Activated T-cell treated with anti-CD3 and anti-CD28 coated beads, Interleukin-2, amount 50 U/mL, for 72 hours (primary cell): ENCODE measurements around the gene GAS2L2. TPM values are rescaled to one million over a fixed set of nuclear protein-coding genes. Genes with fewer than 3 reads are reported as not detected.

Experiments
- ATAC-seq, 2 donors: fragments of 150-1000 bp; cut with Tn5 transposase; replicated peaks in 1 of 2; 2 replicates each; pipeline ENCODE4 v1.10.0; 2021; ENCODE audit warnings: moderate library complexity in 2 of 2, mild to moderate bottlenecking in 1 of 2
- DNase-seq, 2 donors: peaks; one replicate each; pipeline ENCODE4 v3.0.0; 2021 to 2022; ENCODE audit warnings: mixed read lengths in 1 of 2
- H3K27ac Mint-ChIP-seq: one replicate; pipeline ENCODE4 v1.8.0; 2022; ENCODE audit warnings: mild to moderate bottlenecking, moderate library complexity, mixed read lengths
- H3K27me3 Mint-ChIP-seq: one replicate; pipeline ENCODE4 v1.8.0; 2022; ENCODE audit warnings: low read depth, mixed read lengths
- H3K36me3 Mint-ChIP-seq, 2 donors: one replicate each; pipeline ENCODE4 v1.8.0; 2022; ENCODE audit warnings: mixed read lengths in 2 of 2, mild to moderate bottlenecking in 1 of 2; ENCODE audit not compliant: insufficient read depth in 2 of 2
- H3K4me1 Mint-ChIP-seq: one replicate; pipeline ENCODE4 v1.8.0; 2022; ENCODE audit warnings: low read depth, mixed read lengths
- H3K4me3 Mint-ChIP-seq, 2 donors: one replicate each; pipeline ENCODE4 v1.8.0; 2022; ENCODE audit warnings: mild to moderate bottlenecking in 2 of 2, mixed read lengths in 2 of 2, moderate library complexity in 2 of 2
- H3K9me3 Mint-ChIP-seq, 2 donors: one replicate each; pipeline ENCODE4 v1.8.0; 2022; ENCODE audit warnings: mixed read lengths in 2 of 2
- total RNA-seq, 2 donors: library from RNA; stranded (reverse); gene quantifications; one replicate each; pipeline ENCODE4 v1.2.3, GENCODE V29; 2022

The GAS2L2 gene
- total RNA-seq, 2 donors from 2014 or later = 0.09 to 0.17 TPM

DNA sequence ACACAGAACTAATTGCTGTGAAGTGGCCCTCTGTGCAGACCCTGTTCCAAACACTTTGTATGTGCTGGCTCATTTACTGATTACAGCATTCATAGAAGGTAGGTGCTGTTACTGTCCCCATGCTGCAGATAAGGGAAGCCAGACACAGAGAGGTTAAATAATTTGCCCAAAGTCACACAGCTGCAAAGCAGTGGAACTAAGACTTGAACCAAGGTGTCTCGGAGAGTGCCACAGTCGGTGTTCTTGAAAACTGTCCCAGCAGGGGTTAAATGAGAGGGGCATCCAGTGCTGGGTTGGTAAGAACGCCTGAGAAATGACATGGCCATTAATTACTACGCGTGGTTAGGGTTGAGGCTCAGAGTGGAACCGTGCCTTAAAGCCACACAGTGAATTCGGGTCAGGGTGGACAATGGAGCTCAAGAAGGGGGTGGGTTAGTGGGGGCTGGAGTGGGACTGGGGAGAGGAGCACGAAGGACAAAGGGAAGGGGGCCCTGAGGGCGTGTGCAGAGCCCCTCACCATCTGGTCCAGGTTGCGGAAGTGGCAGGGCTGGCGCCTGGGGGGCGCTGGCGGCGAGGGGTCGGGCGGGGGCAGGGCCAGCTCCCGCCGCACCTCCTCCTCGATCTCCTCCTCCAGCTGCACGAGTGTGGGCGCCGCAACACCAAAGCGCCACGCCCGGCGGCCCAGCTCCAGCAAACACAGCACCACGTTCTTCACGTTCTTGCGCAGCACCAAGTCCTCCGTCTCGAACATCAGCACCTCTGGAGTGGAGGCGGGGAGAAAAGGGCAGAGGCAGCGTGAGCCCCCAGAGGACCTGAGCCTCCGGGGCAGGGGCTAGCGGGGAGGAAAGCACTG lies 3.3 kb downstream of the GAS2L2 start:
- H3K36me3 Mint-ChIP-seq = no peaks in the 10 kb centered on the region
- peaks cover 31% of the 10 kb centered on the region for H3K27me3 Mint-ChIP-seq
- H3K4me3 Mint-ChIP-seq = peak overlapping the region; percentile 47 to 68
- peaks cover 26% of the 10 kb centered on the region for H3K4me1 Mint-ChIP-seq
- ATAC-seq (peak in 1 of 2 donors; percentile 6), DNase-seq (no peak)
- no peaks in the 10 kb centered on the region for H3K9me3 Mint-ChIP-seq
- H3K27ac Mint-ChIP-seq = no peak overlapping the region

DNA sequence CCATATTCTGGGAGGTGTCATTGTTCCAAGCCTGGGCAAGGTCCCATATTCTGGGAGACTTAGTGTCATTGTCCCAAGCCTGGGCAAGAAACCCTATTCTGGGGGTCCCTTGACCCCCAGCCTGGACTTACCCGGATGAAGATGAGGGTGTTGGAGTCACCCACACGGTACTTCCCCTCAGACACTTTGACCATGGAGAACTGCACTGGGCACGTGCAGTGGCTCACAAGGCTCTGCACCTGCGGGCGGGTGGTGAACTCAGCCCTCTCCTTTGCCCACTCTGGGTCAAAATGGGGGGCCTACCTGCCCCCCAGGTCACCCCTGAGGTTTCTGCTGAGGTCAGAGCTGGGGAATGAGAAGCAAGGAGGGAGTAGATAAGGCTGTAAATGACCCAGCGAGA lies 4.1 kb downstream of the GAS2L2 start:
- peaks cover 31% of the 10 kb centered on the region for H3K27me3 Mint-ChIP-seq
- H3K4me3 Mint-ChIP-seq = no peak overlapping the region
- no peaks in the 10 kb centered on the region for H3K9me3 Mint-ChIP-seq
- ATAC-seq (no peak), DNase-seq (no peak)
- H3K4me1 Mint-ChIP-seq = peaks cover 26% of the 10 kb centered on the region
- H3K36me3 Mint-ChIP-seq = no peaks in the 10 kb centered on the region
- H3K27ac Mint-ChIP-seq = no peak overlapping the region

DNA sequence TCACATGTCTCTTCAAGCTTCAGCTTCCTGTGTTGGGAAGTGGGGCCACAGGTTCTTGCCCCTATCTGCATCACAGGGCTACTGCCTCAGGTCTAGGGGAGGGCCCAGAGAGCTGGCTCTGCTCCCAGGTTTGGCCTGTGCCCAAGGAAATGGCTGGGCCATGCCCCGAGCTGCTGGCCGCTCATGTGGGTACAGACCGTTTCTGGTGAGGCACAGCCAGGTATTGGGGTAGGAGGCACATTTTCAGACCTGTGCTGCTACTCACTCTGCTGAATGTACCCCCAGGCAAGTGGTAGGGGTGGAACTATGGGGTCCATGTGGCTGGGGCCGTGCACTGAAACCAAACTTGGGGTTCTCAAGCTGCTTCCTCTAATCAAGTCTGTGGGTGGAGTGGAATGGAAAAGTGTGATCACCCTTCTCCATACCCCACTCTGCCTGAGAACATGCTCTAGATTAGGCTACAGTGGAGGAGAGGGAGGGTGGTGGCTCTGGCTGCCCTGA lies 4.6 kb downstream of the GAS2L2 start:
- ATAC-seq = peak in 1 of 2 donors; percentile 9

DNA sequence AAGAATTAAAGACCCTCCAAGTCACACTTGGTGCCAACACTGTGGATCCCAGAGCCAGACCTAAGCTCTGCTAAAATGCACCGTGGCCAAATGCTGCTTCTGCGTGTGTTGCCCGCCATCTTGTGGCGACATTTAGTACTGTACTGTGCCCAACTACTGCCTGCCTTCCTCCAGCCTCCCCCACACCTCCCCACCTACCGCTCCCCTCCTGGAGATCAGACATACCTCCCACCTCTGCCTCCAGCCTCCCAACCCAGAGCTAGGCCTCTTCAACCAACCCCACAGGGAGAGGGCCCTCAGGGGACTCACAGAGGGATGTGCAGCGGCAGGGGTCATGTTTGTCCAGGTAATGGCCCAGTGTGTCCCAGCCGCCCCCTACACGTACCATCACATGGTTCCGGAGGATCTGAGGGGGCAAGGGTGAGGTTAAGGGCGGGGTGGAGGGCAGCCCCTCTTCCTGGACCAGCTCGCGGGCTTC lies 5.5 kb downstream of the GAS2L2 start:
- Mint-ChIP-seq H3K9me3 (no peaks in the 10 kb centered on the region), H3K27me3 (peaks cover 39% of the 10 kb centered on the region), H3K27ac (no peak overlapping the region), H3K4me3 (no peak overlapping the region), H3K36me3 (no peaks in the 10 kb centered on the region), H3K4me1 (peaks cover 26% of the 10 kb centered on the region)
- ATAC-seq = peak; percentile 84 to 89
- DNase-seq = peak; percentile 79 to 82

More for the DNA sequence above, 4.6 kb downstream of the GAS2L2 start:
- Mint-ChIP-seq H3K4me1 (peaks cover 26% of the 10 kb centered on the region), H3K27ac (no peak overlapping the region), H3K9me3 (no peaks in the 10 kb centered on the region), H3K36me3 (no peaks in the 10 kb centered on the region), H3K4me3 (no peak overlapping the region), H3K27me3 (peaks cover 37% of the 10 kb centered on the region)
- no peak for DNase-seq

DNA sequence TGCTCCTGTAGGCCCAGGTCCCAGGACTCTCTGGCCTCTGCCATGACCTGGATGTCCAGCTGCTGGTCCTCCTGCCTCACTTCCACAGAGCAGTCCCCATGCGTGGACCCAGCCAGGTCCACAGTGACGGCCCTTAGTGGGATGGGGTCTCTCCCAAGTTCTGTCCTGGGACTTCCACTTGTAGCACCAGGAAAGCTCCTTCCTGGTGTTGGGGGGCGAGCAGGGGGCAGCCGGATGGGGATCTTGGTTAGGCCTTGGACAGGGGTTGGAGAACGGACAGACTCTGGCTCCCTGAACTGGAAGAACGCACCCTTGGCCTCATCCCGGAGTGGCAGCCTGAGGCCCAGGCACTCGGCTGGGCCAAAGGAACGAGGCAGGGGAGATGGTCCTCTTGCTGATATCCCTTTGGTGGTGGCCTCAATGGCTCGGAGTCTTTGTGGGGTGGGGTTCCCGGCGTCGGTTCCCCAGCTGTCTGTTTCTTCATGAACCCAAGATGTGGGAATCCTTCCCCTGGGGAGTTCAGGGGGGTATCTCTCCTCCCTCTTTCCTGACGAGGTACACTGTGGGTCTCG lies 7.2 kb downstream of the GAS2L2 start:
- Mint-ChIP-seq H3K27ac (no peak overlapping the region), H3K9me3 (no peaks in the 10 kb centered on the region), H3K4me1 (peaks cover 26% of the 10 kb centered on the region), H3K27me3 (peaks cover 46% of the 10 kb centered on the region), H3K36me3 (no peaks in the 10 kb centered on the region), H3K4me3 (no peak overlapping the region)
- DNase-seq = no peak
- ATAC-seq = no peak

GRCh38 chr17:35745246-35745645 lies 7.8 kb downstream of the GAS2L2 start:
- H3K27ac Mint-ChIP-seq = no peak overlapping the region

DNA sequence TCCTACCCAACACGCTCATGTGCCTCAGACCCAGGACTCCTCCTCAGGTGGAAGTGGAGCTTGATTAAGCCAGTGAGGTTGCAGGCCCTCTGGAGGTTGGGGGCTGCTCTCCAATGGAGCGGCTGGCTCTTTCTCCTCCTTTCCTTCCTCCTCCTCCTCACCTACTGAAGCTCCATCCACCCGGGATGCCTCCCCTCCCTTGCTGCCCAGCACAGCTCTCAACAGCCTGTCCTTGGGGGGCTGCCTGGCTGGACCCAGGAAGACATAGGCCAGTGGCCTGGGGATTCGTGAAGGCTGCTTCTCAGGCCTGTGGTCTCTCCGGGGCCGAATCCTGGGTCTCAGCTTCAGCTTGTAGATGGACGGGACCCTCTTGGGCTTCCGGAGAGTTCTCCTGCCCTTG lies 8.2 kb downstream of the GAS2L2 start:
- Mint-ChIP-seq H3K9me3 (no peaks in the 10 kb centered on the region), H3K36me3 (no peaks in the 10 kb centered on the region), H3K4me3 (no peak overlapping the region), H3K27me3 (peaks cover 46% of the 10 kb centered on the region), H3K27ac (no peak overlapping the region), H3K4me1 (peaks cover 16% of the 10 kb centered on the region)
- ATAC-seq (no peak), DNase-seq (no peak)

More at GRCh38 chr17:35745246-35745645, 7.8 kb downstream of the GAS2L2 start:
- no peaks in the 10 kb centered on the region for H3K9me3 Mint-ChIP-seq
- DNase-seq = no peak
- H3K36me3 Mint-ChIP-seq = no peaks in the 10 kb centered on the region
- H3K27me3 Mint-ChIP-seq = peaks cover 46% of the 10 kb centered on the region
- ATAC-seq = no peak
- H3K4me3 Mint-ChIP-seq = no peak overlapping the region
- peaks cover 20% of the 10 kb centered on the region for H3K4me1 Mint-ChIP-seq

DNA sequence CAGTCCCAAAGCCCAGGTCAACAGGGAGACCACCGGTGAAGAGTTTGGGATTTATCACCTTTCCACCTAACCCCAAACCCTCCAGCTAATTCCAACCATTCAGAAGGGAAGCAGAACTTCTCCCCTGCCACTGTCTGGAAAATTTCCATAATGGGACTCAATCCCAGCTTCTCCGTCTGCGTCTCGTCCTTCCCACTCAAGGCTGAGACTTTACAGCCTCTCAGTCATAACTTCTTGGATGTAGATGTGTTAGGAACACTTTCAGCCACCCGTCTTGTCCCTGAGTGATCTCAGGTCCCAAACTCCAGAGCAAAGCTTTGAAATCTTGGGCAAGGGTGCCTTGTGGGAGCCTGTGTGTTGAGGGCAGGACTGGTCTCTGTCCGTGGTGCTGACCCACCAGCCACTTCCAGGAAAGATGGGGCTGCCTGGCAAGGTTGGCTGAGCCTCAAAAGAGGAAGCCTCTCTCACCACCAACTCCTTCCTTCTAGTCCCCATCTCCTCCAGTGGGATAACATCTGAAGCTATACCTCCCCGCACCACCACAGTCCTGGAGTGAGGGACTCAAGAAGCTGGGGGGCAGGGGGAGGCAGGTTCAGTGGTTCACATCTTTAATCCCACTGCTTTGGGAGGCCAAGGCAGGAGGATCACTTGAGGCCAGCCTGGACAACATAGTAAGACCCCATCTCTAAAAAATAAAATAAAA lies 9.3 kb downstream of the GAS2L2 start:
- Mint-ChIP-seq H3K27ac (no peak overlapping the region), H3K27me3 (peaks cover 40% of the 10 kb centered on the region), H3K4me1 (peaks cover 7% of the 10 kb centered on the region), H3K36me3 (no peaks in the 10 kb centered on the region), H3K9me3 (no peaks in the 10 kb centered on the region), H3K4me3 (no peak overlapping the region)
- DNase-seq (no peak), ATAC-seq (no peak)

GRCh38 chr17:35742896-35743477 lies 10.1 kb downstream of the GAS2L2 start:
- peaks cover 38% of the 10 kb centered on the region for H3K27me3 Mint-ChIP-seq
- H3K36me3 Mint-ChIP-seq = no peaks in the 10 kb centered on the region
- no peak for ATAC-seq
- no peaks in the 10 kb centered on the region for H3K4me1 Mint-ChIP-seq
- H3K27ac Mint-ChIP-seq = no peak overlapping the region
- no peaks in the 10 kb centered on the region for H3K9me3 Mint-ChIP-seq
- no peak for DNase-seq
- H3K4me3 Mint-ChIP-seq = no peak overlapping the region

- Mint-ChIP-seq H3K4me1 (no peaks in the 10 kb centered on the region), H3K27ac (no peak overlapping the region), H3K27me3 (peaks cover 38% of the 10 kb centered on the region), H3K36me3 (no peaks in the 10 kb centered on the region), H3K4me3 (peak overlapping the region; percentile 6 to 16), H3K9me3 (no peaks in the 10 kb centered on the region)
- DNase-seq = no peak
- no peak for ATAC-seq
Measured at GRCh38 chr17:35742496-35742895, 10.5 kb downstream of the GAS2L2 start.

DNA sequence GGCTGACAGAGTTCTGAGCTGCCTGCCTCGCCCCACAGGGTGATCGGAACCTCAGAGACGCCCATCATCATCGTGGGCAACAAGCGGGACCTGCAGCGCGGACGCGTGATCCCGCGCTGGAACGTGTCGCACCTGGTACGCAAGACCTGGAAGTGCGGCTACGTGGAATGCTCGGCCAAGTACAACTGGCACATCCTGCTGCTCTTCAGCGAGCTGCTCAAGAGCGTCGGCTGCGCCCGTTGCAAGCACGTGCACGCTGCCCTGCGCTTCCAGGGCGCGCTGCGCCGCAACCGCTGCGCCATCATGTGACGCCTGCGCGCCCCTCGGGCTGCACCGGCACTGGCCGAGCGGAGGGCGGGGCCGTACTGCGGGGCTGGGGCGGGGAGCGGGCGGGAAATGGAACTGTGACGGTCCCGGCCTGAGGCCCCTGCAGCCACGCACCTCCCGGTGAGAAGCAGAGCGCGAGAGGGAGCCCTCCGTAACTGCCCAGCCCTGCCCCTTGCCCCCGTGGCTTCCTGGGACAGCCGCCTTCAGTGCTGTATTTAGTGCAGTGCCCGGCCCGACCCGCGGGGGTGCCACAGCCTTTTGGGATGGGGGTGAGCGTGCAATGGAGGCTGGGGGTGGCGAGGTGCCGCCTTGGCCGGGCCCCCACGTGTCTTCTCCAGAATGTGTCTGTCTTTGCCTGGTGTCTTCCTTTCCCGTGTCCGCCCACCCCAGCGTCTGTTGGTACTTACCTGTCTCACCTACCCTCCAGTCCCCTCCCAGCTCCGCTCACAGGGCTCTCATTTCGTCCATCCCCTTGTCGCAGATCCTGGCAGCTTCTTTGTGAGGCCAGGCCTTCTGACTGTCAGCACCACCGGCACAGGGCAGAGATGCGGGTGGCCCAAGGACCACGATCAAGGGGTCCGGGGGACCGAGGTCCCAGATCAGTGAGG lies 11.8 kb downstream of the GAS2L2 start:
- peak in 1 of 2 donors; percentile 37 for DNase-seq
- H3K4me1 Mint-ChIP-seq = no peaks in the 10 kb centered on the region

DNA sequence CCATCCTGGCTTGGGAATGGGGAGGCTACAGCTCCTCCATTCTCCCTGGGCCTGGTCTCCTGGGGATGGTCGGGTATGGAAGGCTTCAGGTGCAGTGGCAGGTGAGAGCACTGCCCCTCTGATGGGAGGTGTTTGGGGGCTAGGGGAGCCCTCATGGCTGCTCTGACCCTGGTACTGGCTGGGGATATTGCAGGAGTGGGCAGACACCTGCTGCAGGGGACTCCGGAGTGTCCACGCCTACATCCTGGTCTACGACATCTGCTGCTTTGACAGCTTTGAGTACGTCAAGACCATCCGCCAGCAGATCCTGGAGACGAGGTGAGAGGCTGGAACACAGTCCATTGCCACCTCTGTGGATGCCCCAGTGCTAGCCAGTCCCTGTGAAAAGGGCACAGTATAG lies 12.8 kb downstream of the GAS2L2 start:
- no peak for DNase-seq
- no peaks in the 10 kb centered on the region for H3K9me3 Mint-ChIP-seq
- ATAC-seq = no peak
- no peak overlapping the region for H3K27ac Mint-ChIP-seq
- H3K4me3 Mint-ChIP-seq = no peak overlapping the region
- H3K4me1 Mint-ChIP-seq = no peaks in the 10 kb centered on the region
- peaks cover 38% of the 10 kb centered on the region for H3K27me3 Mint-ChIP-seq
- no peaks in the 10 kb centered on the region for H3K36me3 Mint-ChIP-seq

More for the DNA sequence above, 11.8 kb downstream of the GAS2L2 start:
- H3K4me3 Mint-ChIP-seq = peak overlapping the region; percentile 62 to 75
- no peak overlapping the region for H3K27ac Mint-ChIP-seq
- H3K27me3 Mint-ChIP-seq = peaks cover 38% of the 10 kb centered on the region
- H3K9me3 Mint-ChIP-seq = no peaks in the 10 kb centered on the region
- peak; percentile 69 to 72 for ATAC-seq
- no peaks in the 10 kb centered on the region for H3K36me3 Mint-ChIP-seq
